BJ (cell line): Measurements from ENCODE around the gene AGAP1. TPM values are rescaled to one million over a fixed set of nuclear protein-coding genes. Genes with fewer than 3 reads are reported as not detected.

Experiments used
- CTCF ChIA-PET: fragments of 350-600 bp; formaldehyde crosslinking; extraction: SDS; loops from one replicate; lab custom pipeline; 2021; ENCODE audit warnings: antibody characterized with exemption, inconsistent platforms; lab: Yijun Ruan, JAX
- POLR2A ChIA-PET: fragments of 300-600 bp; sonication (Branson Sonifier 250); formaldehyde crosslinking; extraction: SDS; loops from one replicate; lab custom pipeline; 2021; ENCODE audit warnings: antibody characterized with exemption; lab: Charles Lee
- DNase-seq: peaks from one replicate; pipeline ENCODE4 v3.0.0-alpha.2; 2011; ENCODE audit warnings: low read depth
- H3K27me3 ChIP-seq: 2 replicates; pipeline ENCODE4 v1.6.0; 2011; ENCODE audit warnings: low read length; ENCODE audit not compliant: control insufficient read depth, insufficient read depth
- H3K36me3 ChIP-seq: 2 replicates; pipeline ENCODE4 v1.5.1; 2011; ENCODE audit warnings: low read length; ENCODE audit not compliant: control insufficient read depth, insufficient read depth
- H3K4me3 ChIP-seq: 2 replicates; pipeline ENCODE4 v1.5.1; 2011; ENCODE audit warnings: low read depth, mild to moderate bottlenecking, control low read depth, low read length
- polyA plus RNA-seq: library from polyadenylated mRNA; depleted of rRNA; stranded (reverse); fragments of >200 nt; gene quantifications from 2 replicates; pipeline ENCODE4 v1.2.3, GENCODE V29; 2011
- TF ChIP-seq, protein P1 (sequence below): IDR thresholded peaks from 2 replicates; pipeline ENCODE4 v1.5.1; 2011; ENCODE audit warnings: low read depth, mild to moderate bottlenecking, control low read depth, inconsistent platforms, low read length, moderate library complexity; ENCODE audit not compliant: insufficient read depth

AGAP1 gene
- polyA plus RNA-seq, 1 experiment: 14.9 TPM

GRCh38 chr2:235702186-235702585 is 208.3 kb downstream of the AGAP1 start:
- H3K4me3 ChIP-seq: no peak overlapping the region
- DNase-seq: no peak
- TF ChIP-seq, protein P1, sequence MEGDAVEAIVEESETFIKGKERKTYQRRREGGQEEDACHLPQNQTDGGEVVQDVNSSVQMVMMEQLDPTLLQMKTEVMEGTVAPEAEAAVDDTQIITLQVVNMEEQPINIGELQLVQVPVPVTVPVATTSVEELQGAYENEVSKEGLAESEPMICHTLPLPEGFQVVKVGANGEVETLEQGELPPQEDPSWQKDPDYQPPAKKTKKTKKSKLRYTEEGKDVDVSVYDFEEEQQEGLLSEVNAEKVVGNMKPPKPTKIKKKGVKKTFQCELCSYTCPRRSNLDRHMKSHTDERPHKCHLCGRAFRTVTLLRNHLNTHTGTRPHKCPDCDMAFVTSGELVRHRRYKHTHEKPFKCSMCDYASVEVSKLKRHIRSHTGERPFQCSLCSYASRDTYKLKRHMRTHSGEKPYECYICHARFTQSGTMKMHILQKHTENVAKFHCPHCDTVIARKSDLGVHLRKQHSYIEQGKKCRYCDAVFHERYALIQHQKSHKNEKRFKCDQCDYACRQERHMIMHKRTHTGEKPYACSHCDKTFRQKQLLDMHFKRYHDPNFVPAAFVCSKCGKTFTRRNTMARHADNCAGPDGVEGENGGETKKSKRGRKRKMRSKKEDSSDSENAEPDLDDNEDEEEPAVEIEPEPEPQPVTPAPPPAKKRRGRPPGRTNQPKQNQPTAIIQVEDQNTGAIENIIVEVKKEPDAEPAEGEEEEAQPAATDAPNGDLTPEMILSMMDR: no peak
- H3K36me3 ChIP-seq: no peaks in the 10 kb centered on the region
- no peaks in the 10 kb centered on the region for H3K27me3 ChIP-seq
- POLR2A ChIA-PET: no interaction called here
- CTCF ChIA-PET: no interaction called here

- DNase-seq: no peak
- H3K27me3 ChIP-seq: no peaks in the 10 kb centered on the region
- CTCF ChIA-PET: no interaction called here
- no peaks in the 10 kb centered on the region for H3K36me3 ChIP-seq
- TF ChIP-seq, protein P1: no peak
- no peak overlapping the region for H3K4me3 ChIP-seq
- POLR2A ChIA-PET: no interaction called here
Observed at GRCh38 chr2:235703711-235704295, 210.0 kb downstream of the AGAP1 start.

- Histone ChIP-seq H3K4me3 (no peak overlapping the region), H3K27me3 (no peaks in the 10 kb centered on the region), H3K36me3 (no peaks in the 10 kb centered on the region)
- no peak for DNase-seq
- ChIA-PET POLR2A (no interaction called here), CTCF (no interaction called here)
- TF ChIP-seq, protein P1: no peak
Observed at GRCh38 chr2:235705296-235705695, 211.5 kb downstream of the AGAP1 start.

- TF ChIP-seq, protein P1: no peak
- Histone ChIP-seq H3K4me3 (no peak overlapping the region), H3K36me3 (peaks cover 2% of the 10 kb centered on the region), H3K27me3 (no peaks in the 10 kb centered on the region)
- no peak for DNase-seq
- ChIA-PET CTCF (no interaction called here), POLR2A (no interaction called here)
Observed at GRCh38 chr2:235706506-235706905, 212.7 kb downstream of the AGAP1 start.

DNA sequence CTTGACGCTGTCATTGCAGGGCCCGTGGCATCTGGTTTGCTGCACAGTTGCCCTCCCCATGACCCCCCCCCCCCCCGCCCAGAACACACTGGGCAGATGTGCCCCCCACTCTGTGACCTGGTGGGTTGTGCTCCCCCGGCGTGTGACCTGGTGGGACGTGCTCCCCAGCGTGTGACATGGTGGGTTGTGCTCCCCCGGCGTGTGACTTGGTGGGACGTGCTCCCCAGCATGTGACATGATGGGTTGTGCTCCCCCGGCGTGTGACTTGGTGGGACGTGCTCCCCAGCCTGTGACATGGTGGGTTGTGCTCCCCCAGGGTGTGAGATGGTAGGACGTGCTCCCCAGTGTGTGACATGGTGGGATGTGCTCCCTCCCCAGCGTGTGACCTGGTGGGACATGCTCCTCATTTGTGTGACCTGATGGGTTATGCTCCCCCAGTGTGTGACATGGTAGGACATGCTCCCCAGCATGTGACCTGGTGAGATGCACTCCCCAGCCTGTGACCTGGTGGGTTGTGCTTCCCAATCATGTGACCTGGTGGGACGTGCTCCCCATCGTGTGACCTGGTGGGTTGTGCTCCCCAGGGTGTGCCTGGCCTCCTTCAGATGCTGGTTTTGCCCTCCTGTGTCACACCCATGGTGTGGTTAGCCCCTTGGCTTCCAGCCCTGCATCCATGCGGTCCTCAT is 213.7 kb downstream of the AGAP1 start:
- CTCF ChIA-PET: no interaction called here
- POLR2A ChIA-PET: no interaction called here
- Histone ChIP-seq H3K4me3 (no peak overlapping the region), H3K27me3 (no peaks in the 10 kb centered on the region), H3K36me3 (peaks cover 2% of the 10 kb centered on the region)
- TF ChIP-seq, protein P1: no peak
- DNase-seq: no peak
